SK-N-DZ (cell line): ENCODE results near the gene SGSM1.

Experiments
- DNase-seq: peaks from one replicate; pipeline ENCODE4 v3.0.0-alpha.2; 2015; ENCODE audit warnings: low spot score

SGSM1 gene

DNA sequence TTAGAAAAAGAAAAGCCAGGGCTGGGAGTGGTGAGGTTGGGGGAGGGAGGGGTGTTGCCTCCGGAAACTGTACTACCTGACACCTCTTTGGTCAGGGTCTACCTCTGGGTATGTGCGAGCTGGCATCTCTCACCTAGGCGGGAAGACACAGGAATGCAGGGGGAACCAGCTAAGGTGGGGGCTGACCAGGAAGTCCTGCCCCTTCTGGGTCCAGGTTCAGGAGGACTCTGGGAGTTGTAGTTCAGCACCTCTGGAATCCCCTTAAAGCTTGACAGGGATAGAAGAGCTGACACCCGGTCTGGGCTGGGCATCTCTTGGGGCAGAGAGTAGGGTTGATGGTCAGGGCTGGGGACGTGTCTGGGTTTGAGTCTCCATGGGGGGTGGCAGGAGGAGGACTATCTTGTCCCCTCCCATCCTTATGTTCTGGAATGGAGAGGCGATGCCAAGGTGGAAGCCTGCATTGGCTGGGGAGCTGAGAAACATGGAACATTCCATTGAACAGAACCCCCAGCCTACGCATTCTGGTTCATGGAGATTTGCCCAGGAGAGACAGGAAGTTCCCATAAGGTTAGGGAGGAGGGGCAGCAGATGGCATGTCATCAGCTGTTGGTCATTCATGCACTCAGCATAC lies 144.4 kb downstream of the SGSM1 start:
- peak; percentile 50 for DNase-seq

DNA sequence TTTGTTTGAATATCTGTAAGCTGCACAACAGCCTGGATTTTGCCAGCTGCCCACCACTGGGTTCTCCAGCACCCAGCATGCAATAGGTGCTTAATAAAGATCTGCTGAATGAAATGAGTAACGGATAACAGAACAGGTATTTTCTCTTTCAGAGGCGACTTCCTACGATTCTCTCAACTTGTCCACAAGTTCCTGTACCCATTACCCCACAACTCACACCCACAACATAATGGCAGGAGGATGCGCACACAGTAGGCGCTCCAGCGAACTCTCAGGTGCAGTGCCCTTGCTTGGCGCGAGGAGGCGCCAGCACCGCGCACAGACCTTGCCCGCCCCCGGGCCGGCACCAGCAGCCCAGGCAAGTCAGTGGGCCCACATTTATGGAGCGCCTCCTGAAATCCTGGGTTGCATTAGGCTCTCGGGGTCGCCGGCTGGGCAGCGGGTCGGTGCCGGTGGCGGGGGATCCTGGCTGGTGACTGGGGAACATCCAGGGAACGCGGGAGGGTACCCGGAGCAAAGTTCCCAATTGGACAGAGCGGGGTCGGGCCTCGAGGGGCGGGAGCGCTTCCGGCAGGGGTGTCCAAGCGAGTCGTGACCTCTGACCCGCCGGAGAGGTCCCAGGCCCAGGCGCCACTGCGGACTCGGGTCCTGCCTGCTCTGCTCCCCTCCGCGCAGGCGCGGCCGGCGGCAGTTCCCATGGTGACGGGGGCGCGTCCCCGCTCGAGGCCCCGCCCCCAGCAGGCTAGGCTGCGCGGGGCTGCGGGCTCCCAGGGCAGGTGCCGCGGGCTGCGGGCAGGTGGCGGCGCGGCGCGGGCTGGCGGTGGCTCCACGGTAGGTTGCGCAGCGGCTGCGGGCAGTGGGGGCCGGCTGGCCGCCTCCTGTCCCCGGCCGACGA lies 146.2 kb downstream of the SGSM1 start, which contains the start of gene KIAA1671:
KIAA1671 (plus strand) TSS at position 775 of the 895 bp plus-strand sequence. CDS start 75,284 bp downstream, outside the sequence.
- peak; percentile 83 for DNase-seq

- DNase-seq, result peak; percentile 56
These were observed 146.9 kb downstream of the SGSM1 start for GRCh38 chr22:24952837-24953383.

DNA sequence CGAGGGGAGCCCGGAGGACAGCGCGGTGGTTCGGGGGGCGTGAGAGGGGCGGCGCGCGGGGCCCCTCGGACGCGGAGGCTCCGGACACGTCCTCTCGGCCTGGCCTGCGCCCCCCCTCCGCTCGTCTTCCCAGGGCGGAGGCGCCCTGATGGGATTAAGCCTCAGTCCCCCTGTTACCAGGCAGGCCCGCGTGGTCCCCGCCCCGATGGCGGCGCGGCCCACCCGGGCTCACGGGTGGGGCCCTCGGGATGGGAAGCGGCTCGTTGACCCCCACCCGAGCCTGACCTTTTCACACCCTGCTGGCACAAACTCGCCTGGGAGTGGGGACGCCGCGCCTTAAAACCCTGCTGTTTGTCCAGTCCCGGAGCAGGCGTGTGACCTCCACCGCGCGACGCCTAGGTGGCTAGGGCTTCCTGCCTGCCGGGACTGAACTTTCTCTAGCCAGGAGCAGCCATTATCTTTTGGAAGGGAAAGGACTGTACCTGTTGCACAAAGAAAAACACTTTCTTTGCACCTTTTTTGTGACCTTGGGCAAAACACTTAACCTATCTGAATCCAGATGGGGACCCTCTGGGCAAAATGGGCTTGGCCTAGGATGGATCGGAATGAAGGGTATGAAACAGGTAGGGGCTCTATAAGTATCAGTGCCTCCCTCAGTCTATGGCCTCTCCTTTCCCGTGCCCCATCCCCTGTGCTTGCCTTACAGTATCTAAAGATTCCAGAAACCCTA lies 147.5 kb downstream of the SGSM1 start:
- DNase-seq, result no peak

DNA sequence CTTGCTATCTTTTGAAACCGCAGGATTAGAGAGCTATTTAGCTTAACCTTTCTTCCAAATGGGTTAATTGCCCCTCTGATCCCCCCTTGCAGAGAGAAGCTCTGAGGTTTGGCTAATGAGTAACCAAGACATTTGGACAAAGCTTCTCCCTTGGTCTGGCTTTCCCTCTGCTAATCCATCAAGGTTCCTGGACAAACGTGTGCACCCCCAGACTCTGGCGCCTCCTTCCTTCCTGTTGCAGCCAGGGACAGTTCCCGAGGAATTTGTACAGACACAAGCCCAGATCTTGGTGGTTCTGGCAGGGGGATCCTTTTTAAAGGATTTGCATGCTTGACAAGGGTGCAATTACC lies 148.1 kb downstream of the SGSM1 start:
- DNase-seq, result no peak

GRCh38 chr22:24954856-24955255 lies 148.8 kb downstream of the SGSM1 start:
- DNase-seq, result no peak

DNA sequence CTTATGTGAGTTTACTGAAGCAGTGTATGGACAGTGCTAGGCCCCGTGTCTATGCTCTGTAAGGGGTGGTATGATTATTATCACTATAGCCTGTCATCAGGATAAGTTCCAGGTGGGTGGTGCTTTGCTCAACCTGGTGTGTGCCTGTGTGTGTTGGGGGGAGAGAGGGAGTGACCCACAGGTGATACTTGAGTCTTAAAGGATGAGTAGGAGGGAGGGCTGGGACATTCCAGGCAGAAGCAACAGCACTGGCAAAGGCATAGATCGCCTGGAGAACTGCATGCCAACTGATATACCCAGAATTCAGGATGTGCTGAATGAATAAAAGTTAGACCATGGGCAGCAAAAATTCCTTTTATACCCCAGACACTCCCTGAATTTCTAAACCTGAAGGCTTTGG lies 151.0 kb downstream of the SGSM1 start:
- no peak for DNase-seq

GRCh38 chr22:24961217-24961844 lies 155.3 kb downstream of the SGSM1 start:
- DNase-seq, result no peak

DNA sequence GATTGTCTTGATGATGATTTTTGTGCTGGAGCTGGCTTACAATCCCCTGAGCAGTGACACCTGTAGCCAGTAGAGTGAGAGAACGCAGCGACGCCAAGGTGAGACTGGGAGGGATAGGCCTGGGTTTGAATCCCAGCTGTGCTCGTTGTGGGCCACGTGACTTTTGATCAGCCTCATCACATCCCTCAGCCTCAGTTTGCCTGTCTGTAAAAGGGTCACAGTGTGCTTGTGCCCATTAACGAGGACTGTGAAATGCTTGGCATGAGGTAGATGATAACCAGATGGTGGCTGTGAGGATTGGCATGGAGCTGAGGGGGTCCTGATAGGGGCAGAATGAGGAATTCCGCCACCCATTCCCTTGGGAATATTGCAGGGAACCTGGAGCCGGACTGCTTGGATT lies 156.1 kb downstream of the SGSM1 start:
- no peak for DNase-seq

GRCh38 chr22:24962835-24963234 lies 156.8 kb downstream of the SGSM1 start:
- no peak for DNase-seq

DNA sequence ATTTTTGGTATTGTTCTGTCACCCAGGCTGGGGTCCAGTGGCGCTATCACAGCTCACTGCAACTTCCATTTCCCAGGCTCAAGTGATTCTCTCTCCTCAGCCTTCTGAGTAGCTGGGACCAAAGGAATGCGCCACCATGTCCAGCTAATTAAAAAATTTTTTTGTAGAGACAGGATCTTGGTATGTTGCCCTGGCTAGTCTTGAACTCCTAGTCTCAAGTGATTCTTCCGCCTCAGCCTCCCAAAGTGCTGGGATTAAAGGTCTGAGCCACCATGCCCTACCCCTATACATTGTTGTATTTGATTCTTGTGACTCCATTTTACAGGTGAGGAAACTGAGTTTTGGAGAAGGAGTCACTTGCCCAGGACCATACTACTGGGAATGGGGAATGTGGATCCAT lies 158.4 kb downstream of the SGSM1 start:
- DNase-seq, result no peak

DNA sequence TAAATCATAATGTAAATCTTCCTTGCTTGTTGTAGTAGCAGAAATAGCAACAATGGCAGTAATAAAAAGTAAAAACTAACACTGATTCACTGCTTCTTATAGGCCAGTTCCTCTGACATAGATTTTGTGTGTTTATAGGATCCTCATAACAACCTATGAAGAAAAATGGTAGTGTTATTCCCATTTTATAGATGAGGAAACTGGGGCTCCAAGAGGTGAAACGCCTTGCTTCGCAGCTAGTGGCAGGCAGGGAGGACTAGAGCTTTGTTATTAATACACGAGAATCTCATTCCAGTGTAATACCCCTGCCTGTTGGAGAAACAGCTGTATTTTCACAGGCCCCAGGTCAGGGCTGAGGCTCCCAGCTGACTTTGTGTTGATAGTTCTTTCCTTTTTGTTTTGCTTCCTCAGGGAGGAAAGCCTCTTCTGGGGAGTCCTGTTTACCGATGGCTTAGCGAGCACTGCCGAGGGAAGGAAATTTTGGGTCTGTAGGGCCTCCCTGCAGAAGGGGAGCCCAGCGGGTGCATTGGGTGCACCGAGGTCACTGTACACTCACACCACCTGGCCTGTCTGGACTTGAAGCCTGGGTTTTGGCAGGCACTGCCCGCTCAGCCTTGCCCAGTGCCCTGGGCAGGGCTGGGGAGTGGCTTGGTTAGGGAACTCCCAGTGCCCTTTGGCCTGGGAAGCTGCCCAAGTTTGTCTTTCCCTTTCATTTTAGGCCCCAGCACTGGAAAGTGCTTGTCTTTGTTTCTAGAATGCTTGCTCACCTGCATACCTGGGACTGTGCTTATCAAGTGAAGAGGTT lies 160.0 kb downstream of the SGSM1 start:
- DNase-seq, result no peak

- no peak for DNase-seq
These were observed 162.1 kb downstream of the SGSM1 start for GRCh38 chr22:24968066-24968561.

DNA sequence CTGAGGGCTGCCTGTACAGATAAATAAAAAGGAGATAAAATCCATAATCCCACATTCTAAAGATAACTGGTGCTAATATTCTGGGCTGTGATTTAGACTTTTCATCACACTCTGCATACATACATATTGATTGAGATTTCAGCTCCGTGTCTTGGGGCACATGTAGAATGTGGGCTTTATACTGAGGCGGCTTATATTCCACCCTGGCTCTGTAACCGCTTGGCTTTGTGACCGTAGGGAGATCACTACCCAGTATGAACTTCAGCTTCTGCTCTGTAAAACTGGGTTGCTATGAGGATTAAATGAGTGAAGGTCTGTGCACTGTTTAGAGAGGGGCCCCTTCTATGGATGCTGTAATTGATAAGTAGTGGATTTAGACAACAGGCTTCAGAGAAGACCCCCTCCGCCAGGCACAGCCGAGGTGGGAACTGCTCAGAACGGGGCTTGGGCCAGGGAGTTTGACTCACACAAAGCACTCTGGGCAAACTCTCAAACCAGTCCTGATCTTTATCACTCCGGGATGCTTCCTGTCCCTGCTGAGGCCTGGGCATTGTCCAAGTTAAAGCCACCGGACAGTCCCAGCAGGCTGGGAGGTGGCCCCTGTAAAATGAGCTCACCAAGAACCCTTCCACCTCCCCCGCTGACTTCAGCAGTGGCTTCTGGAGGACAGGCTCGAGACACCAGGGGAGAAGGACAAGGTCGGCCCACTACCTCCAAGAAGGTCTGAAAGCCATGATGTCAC lies 163.7 kb downstream of the SGSM1 start:
- peak; percentile 85 for DNase-seq

GRCh38 chr22:24972369-24972768 lies 166.4 kb downstream of the SGSM1 start:
- DNase-seq, result no peak

GRCh38 chr22:24973872-24974271 lies 167.9 kb downstream of the SGSM1 start:
- DNase-seq, result no peak

DNA sequence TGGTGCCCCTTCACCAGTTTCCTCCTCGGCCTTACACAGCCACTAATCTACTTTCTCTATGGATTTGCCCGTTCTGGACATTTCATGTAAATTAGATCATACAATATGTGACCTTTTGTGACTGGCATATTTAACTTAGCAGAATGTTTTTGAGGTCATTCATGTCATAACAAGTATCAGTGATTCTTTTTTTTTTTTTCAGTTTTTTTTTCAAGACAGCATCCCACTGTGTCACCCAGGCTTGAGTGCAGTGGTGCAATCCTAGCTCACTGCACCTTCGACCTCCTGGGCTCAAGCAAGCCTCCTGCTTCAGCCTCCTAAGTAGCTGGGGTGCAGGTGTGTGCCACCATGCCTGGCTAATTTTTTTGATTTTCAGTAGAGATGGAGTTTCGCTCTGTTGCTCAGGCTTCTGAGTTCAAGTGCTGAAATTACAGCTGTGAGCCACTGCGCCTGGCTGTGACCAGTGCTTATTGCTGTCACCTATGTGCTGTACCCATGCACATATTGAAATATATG lies 169.2 kb downstream of the SGSM1 start:
- DNase-seq, result no peak

DNA sequence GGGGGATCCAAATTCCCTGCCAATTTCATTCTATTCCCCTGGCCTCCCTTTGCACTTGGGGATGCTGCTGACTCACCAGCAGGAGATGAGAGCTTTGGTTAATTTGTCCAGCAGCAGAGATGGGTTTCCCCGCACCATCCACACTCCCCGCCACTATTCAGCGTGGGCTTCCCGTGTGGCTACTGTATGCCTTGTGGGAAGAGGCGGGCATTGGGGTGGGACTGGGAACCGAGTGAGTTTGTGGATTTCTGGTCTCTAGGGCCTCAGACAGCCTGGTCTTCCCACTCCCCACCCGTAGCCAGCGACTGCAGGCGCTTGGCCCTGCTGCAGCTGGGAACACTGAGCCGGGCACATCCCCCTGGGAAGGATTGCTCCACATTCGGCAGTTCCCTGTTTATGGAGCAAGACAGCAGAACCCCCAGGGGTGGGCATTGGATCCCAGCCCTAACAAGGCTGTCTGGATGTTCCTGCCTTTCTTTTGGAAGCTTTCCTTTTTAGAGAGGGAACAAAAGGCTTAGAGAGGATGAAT lies 169.9 kb downstream of the SGSM1 start:
- DNase-seq, result no peak
